Adrenal gland (tissue), 5 donors: ENCODE measurements around the gene SIAE.

Experiments
- CTCF ChIP-seq, 6 experiments: fragments of 450-650 bp in 4 of 6; fragments of 200-600 bp in 2 of 6; sonication (generic) in 1 of 6; IDR thresholded peaks; 1 replicate in 5 of 6; 2 replicates in 1 of 6; pipeline versions ENCODE4 v1.5.1 to v1.8.0; 2016 to 2021; ENCODE audit warnings: antibody characterized with exemption in 6 of 6, mild to moderate bottlenecking in 2 of 6, moderate library complexity in 1 of 6
- POLR2A ChIP-seq, 2 donors: fragments of 450-650 bp; IDR thresholded peaks; one replicate each; pipeline ENCODE4 v1.6.1; 2017; ENCODE audit warnings: antibody characterized with exemption in 2 of 2, mild to moderate bottlenecking in 2 of 2, moderate library complexity in 1 of 2
- donor health status: DM: no; HTN: no; CAD: no.

GRCh38 chr11:124583781-124584180 lies 89.8 kb downstream of the SIAE start:
- TF ChIP-seq CTCF (IDR thresholded peaks at IDR 0.05) (no peak), POLR2A (IDR thresholded peaks at IDR 0.05) (no peak)
